CD4-positive, alpha-beta T cell treated with Interleukin-4 for 1 hour (primary cell): ENCODE results near the gene CSF1.
"Not testable (repeated sequence)": the region's sequence is repeated elsewhere in the genome, so short reads cannot be mapped to it uniquely, and the experiment has no call there.

Experiments used
- DNase-seq, 2 donors: peaks; one replicate each; pipeline ENCODE4 v3.0.0-alpha.2; 2020 to 2022

The CSF1 gene, protein sequence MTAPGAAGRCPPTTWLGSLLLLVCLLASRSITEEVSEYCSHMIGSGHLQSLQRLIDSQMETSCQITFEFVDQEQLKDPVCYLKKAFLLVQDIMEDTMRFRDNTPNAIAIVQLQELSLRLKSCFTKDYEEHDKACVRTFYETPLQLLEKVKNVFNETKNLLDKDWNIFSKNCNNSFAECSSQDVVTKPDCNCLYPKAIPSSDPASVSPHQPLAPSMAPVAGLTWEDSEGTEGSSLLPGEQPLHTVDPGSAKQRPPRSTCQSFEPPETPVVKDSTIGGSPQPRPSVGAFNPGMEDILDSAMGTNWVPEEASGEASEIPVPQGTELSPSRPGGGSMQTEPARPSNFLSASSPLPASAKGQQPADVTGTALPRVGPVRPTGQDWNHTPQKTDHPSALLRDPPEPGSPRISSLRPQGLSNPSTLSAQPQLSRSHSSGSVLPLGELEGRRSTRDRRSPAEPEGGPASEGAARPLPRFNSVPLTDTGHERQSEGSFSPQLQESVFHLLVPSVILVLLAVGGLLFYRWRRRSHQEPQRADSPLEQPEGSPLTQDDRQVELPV

DNA sequence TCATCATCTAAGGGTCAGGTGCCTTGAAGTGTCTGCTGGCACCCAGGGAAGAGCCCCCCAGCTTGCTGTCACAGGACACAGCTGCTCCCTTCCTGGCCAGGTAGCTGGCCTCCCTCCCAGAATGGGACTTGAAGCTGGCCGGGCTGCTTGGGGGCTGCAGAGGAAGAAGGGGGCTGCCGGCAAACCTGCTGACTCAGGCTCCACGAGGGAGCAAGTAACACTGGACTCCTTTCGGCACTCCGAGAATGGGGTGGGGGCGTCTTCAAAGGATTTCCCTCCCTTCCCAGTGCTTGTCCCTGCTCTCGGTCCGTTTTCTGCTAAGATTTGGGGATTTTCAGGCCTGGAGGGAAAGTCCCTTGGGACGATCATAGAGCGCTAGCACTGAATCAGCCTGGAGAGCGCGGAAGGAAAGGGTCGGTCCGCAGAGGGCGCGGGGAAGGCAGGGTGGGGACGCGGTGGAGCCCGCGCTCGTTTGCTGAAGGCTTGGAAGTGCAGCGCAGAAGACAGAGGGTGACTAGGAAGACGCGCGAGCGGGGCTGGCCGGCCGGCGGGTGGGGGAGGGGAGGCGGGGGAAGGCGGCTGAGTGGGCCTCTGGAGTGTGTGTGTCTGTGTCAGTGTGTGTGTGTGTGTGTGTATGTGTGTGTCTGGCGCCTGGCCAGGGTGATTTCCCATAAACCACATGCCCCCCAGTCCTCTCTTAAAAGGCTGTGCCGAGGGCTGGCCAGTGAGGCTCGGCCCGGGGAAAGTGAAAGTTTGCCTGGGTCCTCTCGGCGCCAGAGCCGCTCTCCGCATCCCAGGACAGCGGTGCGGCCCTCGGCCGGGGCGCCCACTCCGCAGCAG is at the start of gene CSF1:
TSS of gene CSF1 (plus strand) at position 727 of the 840 bp plus-strand sequence. CDS start 175 bp downstream, outside the sequence.
- DNase-seq: peak; percentile 80 to 87

DNA sequence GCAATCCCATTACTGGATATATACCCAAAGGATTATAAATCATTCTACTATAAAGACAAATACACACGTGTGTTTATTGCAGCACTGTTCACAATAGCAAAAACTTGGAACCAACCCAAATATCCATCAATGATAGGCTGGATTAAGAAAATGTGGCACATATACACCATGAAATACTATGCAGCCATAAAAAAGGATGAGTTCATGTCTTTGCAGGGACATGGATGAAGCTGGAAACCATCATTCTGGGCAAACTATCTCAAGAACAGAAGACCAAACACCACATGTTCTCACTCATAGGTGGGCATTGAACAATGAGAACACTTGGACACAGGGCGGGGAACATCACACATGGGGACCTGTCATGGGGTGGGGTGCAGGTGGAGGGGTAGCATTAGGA is 49.0 kb upstream of the CSF1 start:
- not testable (repeated sequence) for DNase-seq

GRCh38 chr1:109863667-109864046 is 47.0 kb upstream of the CSF1 start:
- DNase-seq: no peak

GRCh38 chr1:109864047-109864822 is 46.4 kb upstream of the CSF1 start:
- peak; percentile 40 to 41 for DNase-seq

GRCh38 chr1:109864930-109865612 is 45.6 kb upstream of the CSF1 start:
- DNase-seq: no peak

DNA sequence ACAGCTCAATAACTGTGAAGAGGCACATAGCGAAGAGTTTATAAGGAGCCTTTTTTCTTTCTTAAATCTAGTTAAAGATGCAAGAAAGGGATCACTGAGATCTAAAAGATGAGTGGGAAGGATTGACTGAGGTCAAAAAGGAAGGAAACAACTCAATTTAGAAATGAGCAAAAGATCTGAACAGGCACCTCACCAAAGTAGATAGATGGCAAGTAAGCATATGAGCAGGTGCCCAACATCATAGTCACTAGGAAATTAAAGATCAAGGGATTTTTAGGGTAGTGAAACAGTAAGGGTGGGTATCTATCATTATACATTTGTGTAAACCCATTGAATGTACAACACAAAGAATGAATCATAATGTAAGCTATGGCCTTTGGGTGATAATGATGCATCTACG is 44.6 kb upstream of the CSF1 start:
- no peak for DNase-seq

DNA sequence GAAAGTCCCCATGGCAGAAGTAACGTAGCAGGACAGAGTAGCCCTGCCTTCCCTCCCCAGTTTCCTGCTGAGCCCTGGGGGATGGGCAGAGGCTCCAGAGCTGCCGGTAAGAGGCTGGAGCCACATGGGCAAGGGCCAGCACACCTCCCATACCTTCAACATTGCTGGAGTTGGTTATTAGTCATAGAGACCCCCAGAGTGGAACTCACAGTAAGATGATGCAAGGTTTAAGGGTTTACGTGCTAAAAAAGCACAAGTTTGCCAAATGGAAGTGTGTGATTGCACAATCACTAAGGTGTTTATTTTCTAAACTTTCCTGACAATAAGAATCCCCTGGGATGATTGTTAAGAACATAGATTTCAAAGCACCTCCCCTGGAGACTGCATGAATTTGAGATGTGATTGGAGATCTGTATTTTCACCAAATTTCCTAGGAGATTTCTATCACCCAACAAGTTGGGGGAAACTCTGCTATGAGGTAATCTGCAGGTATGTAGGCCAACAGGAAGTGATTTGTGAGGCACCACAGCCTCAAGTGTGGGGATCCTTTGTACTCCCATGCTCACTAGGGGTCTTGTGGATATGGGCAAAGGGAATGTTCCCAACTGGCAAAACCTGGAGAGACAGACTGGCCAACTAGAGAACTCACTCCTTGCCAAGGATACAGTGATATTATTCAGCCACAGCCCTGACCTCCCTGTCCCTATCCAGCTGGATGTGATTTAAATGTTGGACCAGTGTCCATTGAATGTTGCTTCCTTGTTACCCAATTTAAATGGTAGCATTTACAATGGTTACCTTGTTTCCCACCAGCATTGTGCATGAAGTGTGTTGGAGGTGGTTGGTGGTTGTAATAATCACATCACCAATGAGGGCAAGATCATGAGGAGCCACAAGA is 37.1 kb upstream of the CSF1 start:
- peak in 1 of 2 donors; percentile 32 for DNase-seq

DNA sequence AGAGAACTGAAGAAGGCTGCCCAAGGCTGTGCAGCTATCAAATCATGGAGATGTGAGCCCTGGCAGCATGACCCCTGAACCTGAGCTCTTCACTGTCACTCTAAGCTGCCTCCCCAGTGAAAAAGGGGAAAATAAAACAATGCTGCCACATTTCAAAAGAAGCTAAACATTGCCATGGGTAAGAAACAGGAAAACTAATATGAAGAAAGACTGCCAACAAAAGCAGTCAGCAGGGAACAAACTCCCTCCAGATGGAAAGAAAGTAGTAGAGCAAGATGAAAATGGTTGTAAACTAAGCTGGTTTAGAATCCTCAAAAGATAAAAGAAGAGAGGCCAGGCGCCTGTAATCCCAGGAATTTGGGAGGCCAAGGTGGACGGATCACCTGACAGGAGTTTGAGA is 36.2 kb upstream of the CSF1 start:
- DNase-seq: no peak

- DNase-seq: no peak
Observed at GRCh38 chr1:109875874-109876273, 34.8 kb upstream of the CSF1 start.

DNA sequence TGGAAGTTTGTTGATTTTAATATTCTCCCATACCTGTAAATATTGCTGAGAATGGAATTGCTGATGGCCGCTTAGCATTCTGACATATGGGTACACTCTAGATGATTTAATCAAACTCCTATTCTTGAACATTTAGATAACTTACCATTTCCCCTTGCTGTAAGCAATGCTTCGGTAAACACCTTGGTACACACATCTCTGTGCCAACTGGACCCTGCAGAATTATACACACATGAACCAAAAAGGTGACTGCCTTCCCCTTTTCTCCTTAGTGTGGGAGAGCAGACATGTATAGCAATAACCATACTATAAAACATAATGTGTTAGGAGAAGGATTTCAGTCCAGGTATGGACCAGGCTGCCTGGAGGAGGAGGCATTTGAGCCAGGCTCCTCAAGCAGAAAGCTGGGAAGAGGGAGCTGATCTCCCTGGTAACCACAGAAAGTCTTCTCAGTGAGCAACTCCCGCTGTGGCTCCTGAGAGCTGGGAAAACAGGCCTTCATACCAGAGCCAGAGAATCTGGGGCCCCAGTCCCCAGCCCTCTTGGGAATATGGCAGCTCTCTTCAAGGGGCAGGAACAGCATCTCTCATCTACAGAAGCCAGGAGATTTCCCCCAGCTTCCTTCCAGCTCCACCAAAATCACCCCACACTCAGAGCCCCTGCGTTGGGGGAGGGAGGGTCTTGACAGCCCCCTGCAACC is 33.9 kb upstream of the CSF1 start:
- DNase-seq: no peak

DNA sequence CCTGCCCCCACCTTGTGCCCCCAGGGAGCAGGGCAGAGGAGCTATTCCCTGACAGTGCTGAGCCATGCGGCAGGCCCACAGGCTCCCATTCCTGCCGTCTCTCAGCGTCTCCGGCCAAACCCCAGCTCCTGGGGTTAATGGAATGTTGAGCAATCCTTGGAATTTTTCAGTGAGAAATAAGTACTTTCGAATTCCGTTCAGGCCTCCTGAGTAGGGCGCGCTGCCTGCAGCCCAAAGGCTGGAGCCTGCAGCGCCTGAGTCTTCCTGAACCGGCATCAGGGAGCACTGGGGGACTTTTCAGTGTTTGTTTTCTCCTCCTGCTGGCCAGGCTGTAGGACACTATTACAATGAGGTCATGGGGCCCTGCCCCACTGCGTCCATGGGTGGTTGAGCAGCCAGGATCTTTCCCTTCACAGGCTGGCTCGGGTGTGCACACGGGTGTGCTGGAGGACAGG is 33.3 kb upstream of the CSF1 start:
- no peak for DNase-seq

- no peak for DNase-seq
Observed at GRCh38 chr1:109877776-109878175, 32.9 kb upstream of the CSF1 start.

GRCh38 chr1:109878531-109879104 is 32.0 kb upstream of the CSF1 start:
- no peak for DNase-seq

- DNase-seq: not testable (repeated sequence)
Observed at GRCh38 chr1:109879371-109879770, 31.3 kb upstream of the CSF1 start.

- DNase-seq: no peak
Observed at GRCh38 chr1:109879881-109880525, 30.6 kb upstream of the CSF1 start.

- no peak for DNase-seq
Observed at GRCh38 chr1:109880971-109881894, 29.4 kb upstream of the CSF1 start.

- no peak for DNase-seq
Observed at GRCh38 chr1:109881906-109882287, 28.8 kb upstream of the CSF1 start.
